Activated CD4-positive, alpha-beta T cell treated with anti-CD3 and anti-CD28 coated beads, Interleukin-10, Interleukin-2, amounts not matched to agents 100 ng/mL and 50 ng/mL, durations not matched to agents 16 hours and 8 hours (primary cell): ENCODE results near the gene THAP5.
"Not testable (repeated sequence)": the region's sequence is repeated elsewhere in the genome, so short reads cannot be mapped to it uniquely, and the experiment has no call there.

Experiments
- DNase-seq: peaks from one replicate; pipeline ENCODE4 v3.0.0-alpha.2; 2020

Gene THAP5

GRCh38 chr7:108581655-108582491, 12.4 kb upstream of the THAP5 start:
- DNase-seq: no peak

DNA sequence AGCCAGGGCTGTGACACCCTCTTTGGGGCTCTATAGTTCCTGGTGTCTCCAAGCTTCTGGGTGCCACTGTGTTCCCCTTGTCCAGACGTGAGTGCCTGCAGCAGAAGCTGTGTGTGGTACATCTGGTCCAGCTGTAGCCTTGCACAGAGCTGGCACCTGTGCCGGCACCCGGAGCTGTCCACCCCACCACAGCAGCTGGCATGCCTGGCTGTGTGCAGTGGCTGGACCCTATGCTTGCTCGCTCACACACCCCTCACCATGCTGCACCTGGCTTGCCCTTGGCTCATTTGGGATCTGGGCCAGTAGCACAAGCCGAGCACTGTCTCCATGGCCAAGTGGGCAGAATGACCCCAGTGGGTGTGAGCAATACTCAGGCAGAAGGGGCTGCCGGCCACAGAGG, 10.8 kb upstream of the THAP5 start:
- DNase-seq: no peak

GRCh38 chr7:108578937-108579336, 9.4 kb upstream of the THAP5 start:
- DNase-seq: no peak

DNA sequence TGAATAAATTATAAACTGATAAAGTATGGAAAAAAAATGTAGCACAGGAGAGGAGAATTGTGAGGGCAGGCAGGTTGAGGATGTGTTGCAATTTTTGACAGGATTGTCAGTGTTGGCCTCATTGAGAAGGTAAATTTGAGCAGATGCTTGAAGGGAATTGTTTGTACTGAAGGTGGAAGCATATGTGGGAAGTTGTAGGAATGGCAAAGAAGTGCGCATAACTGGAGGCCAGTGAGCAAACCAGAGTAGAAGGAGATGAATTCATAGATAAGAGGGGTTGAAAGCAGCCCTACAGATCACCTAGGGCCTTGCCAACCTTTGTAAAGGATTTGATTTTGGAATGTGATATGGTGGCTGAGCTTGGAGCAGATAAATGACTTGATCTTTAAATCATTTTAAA, 6.6 kb upstream of the THAP5 start:
- DNase-seq: no peak

DNA sequence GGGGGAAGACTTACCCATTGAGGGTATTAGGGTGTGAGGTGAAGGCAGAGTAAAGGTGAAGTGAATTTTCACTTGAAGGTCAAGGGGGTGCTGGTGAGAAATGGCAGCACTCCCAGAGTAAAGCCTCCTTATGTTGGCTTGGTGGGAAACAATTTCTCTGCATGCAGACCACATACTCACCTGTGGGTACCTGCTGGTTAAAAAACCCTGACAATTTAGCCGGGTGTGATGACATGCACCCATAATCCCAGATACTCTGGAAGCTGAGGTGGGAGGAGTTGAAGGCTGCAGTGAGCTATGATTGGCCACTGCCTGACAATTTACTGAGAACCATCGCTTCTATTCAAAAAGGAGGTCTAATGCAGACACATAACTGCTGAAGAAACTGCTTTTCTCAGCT, 5.7 kb upstream of the THAP5 start:
- no peak for DNase-seq

DNA sequence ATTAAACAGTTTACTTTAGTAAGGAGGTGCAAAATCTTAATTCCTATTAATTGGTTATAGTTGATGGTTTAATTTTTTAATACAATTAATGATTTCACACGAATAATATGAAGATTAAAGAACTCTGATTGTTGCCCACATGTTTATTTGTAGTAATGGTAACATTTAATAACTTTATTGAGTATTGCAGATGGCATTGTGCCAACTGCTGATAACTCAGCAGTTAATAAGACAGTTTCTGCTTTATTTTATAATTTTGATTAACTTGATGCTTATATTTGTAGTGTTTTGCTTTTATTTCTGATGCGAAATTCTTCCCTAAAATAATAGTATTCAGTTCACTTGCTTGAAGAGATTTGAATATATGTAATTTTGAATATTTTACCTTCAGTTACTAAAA, 3.0 kb upstream of the THAP5 start:
- no peak for DNase-seq

- DNase-seq: peak; percentile 62
These were observed 745 bp upstream of the THAP5 start for GRCh38 chr7:108570146-108570755.

- no peak for DNase-seq
These were observed 615 bp downstream of the THAP5 start for GRCh38 chr7:108568801-108569380.

DNA sequence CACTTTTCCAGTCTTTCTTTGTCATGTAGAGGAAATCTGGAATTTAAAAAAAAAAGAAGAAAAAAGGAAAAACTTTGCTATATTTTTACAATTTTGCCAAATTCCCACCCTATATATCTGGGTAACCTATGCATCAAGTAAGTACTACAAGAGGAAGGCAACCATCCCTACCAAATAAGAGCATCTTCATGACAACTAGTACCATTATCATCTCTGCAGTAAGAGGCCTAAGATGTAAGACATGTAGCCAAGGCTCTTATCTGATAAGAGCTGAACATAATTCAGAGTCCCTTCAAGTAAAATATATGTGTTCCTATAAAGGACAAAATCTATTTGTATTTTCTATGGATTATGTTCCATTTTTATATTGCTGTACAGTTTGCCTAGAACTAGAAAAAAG, 3.5 kb downstream of the THAP5 start:
- DNase-seq: no peak

GRCh38 chr7:108561047-108561619, 8.4 kb downstream of the THAP5 start:
- no peak for DNase-seq

DNA sequence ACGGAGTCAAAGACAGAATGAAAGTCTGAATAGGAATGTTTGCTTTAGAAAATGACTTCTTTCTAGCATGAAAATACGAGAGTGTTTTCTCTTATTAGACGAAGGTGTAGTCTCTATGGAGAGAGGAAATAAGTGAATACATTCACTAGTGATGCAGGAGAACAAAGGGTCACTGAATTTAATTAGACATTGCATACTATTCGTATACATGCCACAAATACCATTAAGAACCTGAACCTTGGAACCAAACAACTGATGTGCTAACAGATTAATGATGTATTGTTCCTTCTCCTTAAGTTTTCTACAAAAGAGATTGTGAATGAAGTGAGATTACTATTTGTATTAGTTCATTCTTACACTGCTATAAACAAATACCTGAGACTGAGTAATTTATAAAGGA, 10.3 kb downstream of the THAP5 start:
- DNase-seq: no peak

DNA sequence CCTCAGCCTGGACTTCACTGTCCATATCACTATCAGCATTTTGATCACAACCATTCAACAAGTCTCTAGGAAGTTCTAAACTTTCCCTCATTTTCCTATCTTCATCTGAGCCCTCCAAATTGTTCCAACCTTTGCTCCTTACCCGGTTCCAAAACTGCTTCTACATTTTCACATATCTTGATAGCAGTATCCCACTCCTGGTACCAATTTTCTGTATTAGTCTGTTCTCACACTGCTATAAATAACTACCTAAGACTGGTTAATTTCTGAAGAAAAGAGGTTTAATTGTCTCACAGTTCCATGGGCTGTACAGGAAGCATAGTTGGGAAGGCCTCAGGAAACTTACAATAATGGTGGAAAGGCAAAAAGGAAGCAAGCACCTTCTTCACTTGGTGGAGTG, 11.9 kb downstream of the THAP5 start:
- DNase-seq: no peak

DNA sequence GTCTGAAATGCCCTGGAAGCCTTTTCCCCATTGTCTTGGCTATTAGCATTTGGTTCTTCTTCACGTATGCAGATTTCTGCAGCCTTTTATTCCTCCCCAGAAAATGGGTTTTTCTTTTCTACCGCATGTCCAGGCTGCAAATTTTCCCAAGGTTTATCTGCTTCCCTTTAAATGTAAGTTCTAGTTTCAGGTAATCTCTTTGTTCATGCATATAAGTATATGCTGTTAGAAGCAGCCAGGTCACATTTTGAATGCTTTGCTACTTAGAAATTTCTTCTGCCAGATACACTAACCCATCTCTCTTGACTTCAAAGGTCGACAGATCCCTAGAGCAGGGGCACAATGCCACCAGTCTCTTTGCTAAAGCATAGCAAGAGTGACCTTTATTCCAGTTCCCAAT, 12.3 kb downstream of the THAP5 start:
- no peak for DNase-seq

DNA sequence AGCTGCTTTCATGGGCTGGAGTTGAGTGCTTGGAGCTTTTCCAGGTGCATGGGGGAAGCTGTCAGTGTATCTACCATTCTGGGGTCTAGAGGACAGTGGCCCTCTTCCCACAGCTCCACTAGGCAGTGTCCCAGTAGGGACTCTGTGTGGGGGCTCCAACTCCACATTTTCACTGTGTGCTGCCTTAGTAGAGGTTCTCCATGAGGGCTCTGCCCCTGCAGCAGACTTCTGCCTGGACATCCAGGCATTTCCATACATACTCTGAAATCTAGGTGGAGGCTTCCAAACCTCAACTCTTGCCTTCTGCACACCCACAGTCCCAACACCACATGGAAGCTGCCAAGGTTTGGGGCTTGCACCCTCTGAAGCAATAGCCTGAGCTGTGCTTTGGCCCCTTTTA, 12.8 kb downstream of the THAP5 start:
- DNase-seq: not testable (repeated sequence)

DNA sequence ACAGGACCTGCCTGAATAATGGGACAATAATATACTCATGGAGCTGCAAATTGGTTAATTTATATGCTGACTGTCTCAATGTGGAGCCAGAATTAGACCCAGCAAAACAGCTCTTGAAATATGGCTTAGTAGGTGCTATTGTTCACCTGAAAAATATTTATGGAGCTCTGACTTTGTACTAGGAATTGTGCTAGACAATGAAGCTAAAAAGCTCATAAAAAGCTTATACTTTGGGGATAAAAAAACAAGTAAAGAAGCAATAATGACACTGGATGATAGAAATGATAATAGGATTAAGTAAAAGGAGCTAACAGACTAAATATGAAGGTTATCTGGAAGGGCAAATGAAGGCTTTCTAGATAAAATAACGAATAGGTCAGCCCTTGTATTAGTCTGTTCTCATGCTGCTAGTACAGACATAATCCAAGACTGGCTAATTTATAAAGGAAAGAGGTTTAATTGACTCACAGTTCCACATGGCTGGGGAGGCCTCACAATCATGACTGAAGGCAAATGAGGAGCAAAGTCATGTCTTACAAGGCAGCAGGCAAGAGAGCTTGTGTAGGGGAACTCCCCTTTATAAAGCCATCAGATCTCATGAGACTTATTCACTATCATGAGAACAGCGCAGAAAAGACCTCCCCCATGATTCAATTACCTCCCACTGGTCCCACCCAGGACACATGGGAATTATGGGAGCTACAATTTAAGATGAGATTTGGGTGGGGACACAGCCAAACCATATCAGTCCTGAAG, 21.2 kb downstream of the THAP5 start:
- not testable (repeated sequence) for DNase-seq

GRCh38 chr7:108541478-108541877, 28.0 kb downstream of the THAP5 start:
- no peak for DNase-seq

DNA sequence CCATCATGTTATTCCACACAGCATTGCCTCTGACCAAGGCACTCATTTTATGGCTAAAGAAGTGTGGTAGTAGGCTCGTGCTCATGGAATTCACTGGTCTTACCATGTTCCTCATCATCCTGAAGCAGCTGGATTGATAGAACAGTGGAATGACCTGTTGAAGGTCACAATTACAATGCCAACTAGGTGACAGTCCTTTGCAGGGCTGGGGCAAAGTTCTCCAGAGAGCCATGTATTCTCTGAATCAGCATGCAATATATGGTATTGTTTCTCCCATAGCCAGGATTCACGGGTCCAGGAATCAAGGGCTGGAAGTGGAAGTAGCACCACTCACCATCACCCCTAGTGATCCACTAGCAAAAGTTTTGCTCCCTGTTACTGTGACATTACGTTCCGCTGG, 30.8 kb downstream of the THAP5 start:
- not testable (repeated sequence) for DNase-seq

DNA sequence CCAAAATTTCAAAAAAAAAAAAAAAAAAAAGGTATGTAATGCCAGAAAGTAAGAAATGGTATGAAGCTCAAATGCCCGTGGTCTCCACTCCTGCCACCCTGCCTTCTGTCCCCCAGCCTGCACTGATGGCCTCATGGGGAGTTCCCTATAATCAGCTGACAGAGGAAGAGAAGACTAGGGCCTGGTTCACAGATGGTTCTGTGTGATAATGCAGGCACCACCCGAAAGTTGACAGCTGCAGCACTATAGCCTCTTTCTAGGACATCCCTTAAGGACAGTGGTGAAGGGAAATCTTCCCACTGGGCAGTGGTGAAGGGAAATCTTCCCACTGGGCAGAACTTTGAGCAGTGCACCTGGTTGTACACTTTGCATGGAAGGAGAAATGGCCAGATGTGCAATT, 31.3 kb downstream of the THAP5 start:
- DNase-seq: not testable (repeated sequence)

GRCh38 chr7:108537229-108537628, 32.3 kb downstream of the THAP5 start:
- no peak for DNase-seq

DNA sequence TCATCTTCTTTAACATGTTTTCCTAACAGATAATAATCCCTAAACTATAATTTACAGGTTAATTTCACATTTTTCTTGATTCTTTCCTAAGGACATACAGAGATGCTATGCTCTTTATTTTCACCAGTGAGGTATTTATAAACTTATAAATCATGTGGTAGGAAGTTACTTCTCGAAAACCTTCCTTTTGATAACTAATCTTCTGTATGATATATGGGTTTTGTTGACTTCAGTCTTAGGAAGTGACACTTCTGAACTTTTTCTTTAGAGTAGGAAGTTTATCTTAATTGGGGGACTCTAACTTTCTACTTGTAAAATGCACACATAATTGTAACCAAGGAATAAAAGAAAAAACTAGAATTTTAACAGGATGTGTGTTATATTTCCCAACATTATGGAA, 33.8 kb downstream of the THAP5 start:
- DNase-seq: no peak

DNA sequence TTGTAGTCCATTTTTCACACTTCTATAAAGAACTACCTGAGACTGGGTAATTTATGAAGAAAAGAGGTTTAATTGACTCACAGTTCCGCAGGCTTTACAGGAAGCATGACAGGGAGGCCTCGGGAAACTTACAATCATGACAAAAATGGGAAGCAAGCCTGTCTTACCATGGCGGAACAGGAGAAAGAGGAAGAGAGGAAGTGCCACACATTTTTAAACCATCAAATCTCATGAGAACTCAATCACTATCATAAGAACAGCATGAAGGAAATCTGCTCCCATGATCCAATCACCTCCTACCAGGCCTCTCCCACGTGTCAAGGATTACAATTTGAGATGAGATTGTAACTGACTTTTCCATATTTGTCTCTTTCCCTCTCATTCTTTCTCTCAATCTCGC, 34.2 kb downstream of the THAP5 start:
- no peak for DNase-seq

- DNase-seq: no peak
These were observed 35.8 kb downstream of the THAP5 start for GRCh38 chr7:108533712-108534111.

DNA sequence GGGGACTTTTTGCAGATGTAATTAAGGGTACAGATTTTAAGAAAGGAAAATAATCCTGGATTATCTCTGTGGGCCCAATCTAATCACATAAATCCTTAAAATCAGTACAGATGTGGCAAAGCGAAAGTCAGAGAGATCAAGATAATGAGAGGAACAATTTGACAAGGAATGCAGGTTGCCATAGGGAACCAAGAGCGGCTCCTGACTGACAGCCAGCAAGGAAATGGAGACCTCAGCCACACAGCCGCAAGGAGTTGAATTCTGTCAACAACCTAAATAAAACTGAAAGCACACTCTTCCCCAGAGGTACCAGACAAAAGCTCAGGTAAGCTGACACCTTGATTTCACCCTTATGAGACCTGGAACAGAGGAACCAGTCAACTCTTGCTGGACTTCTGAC, 40.2 kb downstream of the THAP5 start:
- DNase-seq: no peak
